Measurements from ENCODE around the gene EPG5. TPM values are rescaled to one million over a fixed set of nuclear protein-coding genes. Genes with fewer than 3 reads are reported as not detected.

The EPG5 gene
- total RNA-seq, 1 experiment from 2014 or later, result 16.1 TPM

GRCh38 chr18:45834306-45834705 lies 132.8 kb downstream of the EPG5 start:
- Histone ChIP-seq H3K23me2 (ENCODE audit: insufficient read length, low read depth, low read length, poor library complexity, severe bottlenecking) (no peaks in the 10 kb centered on the region), H4K20me1 (ENCODE audit: control insufficient read depth, insufficient read depth, insufficient read length) (no peaks in the 10 kb centered on the region), H2BK5ac (ENCODE audit: insufficient read length, low read length) (no peak overlapping the region), H4K5ac (ENCODE audit: insufficient read length, low read depth, low read length) (no peak overlapping the region), H3K9me3 (ENCODE audit: control insufficient read depth, low read depth, low read length) (no peaks in the 10 kb centered on the region), H2AFZ (ENCODE audit: low read length) (no peak overlapping the region), H3K4me2 (ENCODE audit: insufficient read depth, insufficient read length, low read length) (no peak overlapping the region), H4K91ac (ENCODE audit: insufficient read length, low read depth, low read length) (no peak overlapping the region), H3K4me1 (ENCODE audit: insufficient read depth, low read length) (0 out of 2 replicates have a peak, but pooled peaks cover 4% of the 10 kb centered on the region), H3K14ac (ENCODE audit: insufficient read depth, low read length) (no peak overlapping the region; the same call in 1 of the 2 replicates), H3K79me2 (ENCODE audit: insufficient read depth, low read length) (no peaks in the 10 kb centered on the region), H2BK12ac (ENCODE audit: insufficient read length, low read depth, low read length) (no peak overlapping the region), H3K23ac (ENCODE audit: insufficient read length, low read depth, low read length) (no peak overlapping the region), H4K8ac (replicated peaks; ENCODE audit: insufficient read length, low read depth, low read length) (no peak overlapping the region), H3K27me3 (ENCODE audit: insufficient read depth, low read length) (peaks cover 4% of the 10 kb centered on the region; the same call in 1 of the 2 replicates), H2BK20ac (ENCODE audit: low read depth, low read length, poor library complexity, severe bottlenecking) (no peak overlapping the region), H2AK5ac (ENCODE audit: insufficient read length, low read length) (no peak overlapping the region), H3T11ph (ENCODE audit: low read length) (no peak overlapping the region), H3K9ac (ENCODE audit: extremely low read depth, insufficient read length, low read length) (no peak overlapping the region), H3K56ac (ENCODE audit: insufficient read length, low read depth, low read length) (no peak overlapping the region), H2BK120ac (ENCODE audit: low read depth, low read length, poor library complexity, severe bottlenecking) (no peak overlapping the region), H3K18ac (ENCODE audit: insufficient read length, low read depth, low read length) (no peak overlapping the region), H3K79me1 (ENCODE audit: insufficient read depth, low read depth, low read length, poor library complexity, severe bottlenecking) (no peaks in the 10 kb centered on the region), H3K27ac (ENCODE audit: insufficient read length, low read depth, low read length) (no peak overlapping the region), H3K4ac (ENCODE audit: low read depth, low read length) (no peak overlapping the region), H2BK15ac (ENCODE audit: low read depth, low read length) (no peak overlapping the region)
- Mint-ChIP-seq H3K4me3 (no peak overlapping the region), H3K4me1 (peaks cover 27 to 32% of the 10 kb centered on the region in 2 experiments), H3K36me3 (ENCODE audit: insufficient read depth in 1 of 3, low read depth in 3 of 3) (no peaks in the 10 kb centered on the region), H3K9me3 (no peaks in the 10 kb centered on the region), H3K27ac (no peak overlapping the region), H3K27me3 (ENCODE audit: low read depth) (peaks cover 43% of the 10 kb centered on the region)
- no peak for TF ChIP-seq CTCF (conservative IDR thresholded peaks at IDR 0.05)
- no peak for DNase-seq
- WGBS (ENCODE audit: extremely low coverage, insufficient read length, low lambda C conversion rate), result no CpG with 5 or more reads among the region's 1 CpG
